GM21723 (cell line): ENCODE results near the gene ABCC12.
A peak's percentile ranks its signal among the peaks of the same experiment; 100 is the strongest.
"Not testable (repeated sequence)": the region's sequence is repeated elsewhere in the genome, so short reads cannot be mapped to it uniquely, and the experiment has no call there.

Source experiments
- ATAC-seq: cut with Tn5 transposase; IDR thresholded peaks from one replicate; pipeline ENCODE4 v1.9.1; 2021; ENCODE audit warnings: mild to moderate bottlenecking, moderate library complexity; ENCODE audit not compliant: unreplicated experiment

ABCC12 gene

DNA sequence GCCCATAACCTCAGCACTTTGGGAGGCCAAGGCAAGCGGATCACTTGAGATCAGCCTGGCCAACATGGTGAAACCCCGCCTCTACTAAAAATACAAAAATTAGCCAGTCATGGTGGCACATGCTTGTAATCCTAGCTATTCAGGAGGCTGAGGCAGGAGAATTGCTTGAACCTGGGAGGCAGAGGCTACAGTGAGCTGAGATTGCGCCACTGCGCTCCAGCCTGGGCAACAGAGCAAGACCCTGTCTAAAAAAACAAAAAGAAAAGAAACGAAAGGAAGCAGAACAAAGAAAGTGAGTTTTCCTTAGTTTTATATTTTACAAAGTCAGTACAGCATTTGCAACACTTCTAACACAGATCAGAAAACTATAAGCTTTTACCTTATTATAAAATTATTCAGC lies 10.8 kb upstream of the ABCC12 start:
- ATAC-seq, result not testable (repeated sequence)

DNA sequence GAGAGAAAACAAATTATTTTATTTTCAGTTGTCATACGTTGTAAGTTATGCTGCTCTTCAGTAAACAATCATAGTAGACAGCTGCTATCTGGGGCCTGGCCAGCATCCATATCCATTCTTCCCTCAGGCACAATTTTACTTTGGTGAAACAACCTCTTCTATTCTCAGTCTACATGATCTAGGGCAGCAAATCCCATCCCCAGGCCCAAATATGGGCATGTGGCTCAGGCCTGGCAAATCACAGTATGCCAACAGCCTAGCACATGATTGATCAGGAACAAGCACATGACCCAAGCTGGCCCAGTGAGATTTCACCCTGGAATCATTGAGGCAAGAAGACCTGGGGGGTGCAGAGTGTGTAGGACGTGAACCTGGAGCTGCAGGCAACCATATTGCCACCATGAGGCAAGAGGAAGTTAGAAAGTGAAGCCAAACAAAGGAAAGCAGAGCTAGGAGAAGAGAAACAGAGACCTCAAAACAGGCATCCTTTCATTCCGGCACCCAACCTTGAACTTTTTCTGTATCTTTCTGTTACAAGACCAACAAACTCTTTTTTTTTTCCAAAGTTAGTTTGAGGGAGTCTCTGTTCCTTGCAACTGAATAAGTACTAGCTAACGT lies 10.3 kb upstream of the ABCC12 start:
- no peak for ATAC-seq

GRCh38 chr16:48164907-48165715 lies 9.3 kb upstream of the ABCC12 start:
- ATAC-seq, result peak; percentile 82

- no peak for ATAC-seq
Measured at GRCh38 chr16:48162839-48163410, 7.1 kb upstream of the ABCC12 start.

- no peak for ATAC-seq
Measured at GRCh38 chr16:48161906-48162305, 6.1 kb upstream of the ABCC12 start.

DNA sequence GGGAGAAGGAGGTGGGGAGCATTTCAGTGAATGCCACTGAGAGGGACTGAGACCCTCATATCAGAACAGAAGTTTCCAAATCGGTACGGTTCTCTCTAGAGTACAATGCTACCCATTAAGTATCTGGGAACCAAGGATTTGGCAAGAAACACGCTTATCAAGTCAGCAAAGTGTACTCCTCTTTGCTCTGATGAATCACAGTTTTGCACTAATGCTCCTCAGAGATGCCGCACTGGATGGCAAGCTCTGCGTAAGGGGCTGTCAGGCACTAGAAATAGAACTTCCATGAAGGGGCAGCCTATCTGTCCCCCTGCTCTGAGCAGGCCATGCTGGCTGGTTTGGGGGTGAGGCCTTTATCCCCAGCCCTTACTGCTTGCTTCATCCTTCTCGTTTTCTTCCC lies 4.8 kb upstream of the ABCC12 start:
- no peak for ATAC-seq

DNA sequence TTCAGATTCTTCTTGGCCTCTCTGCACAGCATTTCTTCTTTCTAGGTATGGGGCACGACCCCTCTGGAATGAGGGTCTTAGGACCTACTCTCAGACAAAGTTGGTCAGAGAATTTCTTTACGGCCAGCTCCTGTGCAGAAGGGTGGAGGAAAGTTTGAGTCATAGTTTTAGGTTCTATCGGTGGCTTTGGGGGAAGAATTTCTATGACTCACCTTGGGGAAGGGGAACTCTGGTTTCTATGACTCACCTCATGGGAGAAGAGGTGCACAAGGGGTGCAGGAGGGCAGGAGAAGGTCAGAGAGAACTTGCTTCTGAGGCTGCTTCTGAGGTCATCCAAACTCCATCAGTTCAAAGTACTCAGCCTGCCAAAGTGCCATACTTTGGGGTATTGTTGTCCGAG lies 2.5 kb upstream of the ABCC12 start:
- ATAC-seq, result peak; percentile 73

DNA sequence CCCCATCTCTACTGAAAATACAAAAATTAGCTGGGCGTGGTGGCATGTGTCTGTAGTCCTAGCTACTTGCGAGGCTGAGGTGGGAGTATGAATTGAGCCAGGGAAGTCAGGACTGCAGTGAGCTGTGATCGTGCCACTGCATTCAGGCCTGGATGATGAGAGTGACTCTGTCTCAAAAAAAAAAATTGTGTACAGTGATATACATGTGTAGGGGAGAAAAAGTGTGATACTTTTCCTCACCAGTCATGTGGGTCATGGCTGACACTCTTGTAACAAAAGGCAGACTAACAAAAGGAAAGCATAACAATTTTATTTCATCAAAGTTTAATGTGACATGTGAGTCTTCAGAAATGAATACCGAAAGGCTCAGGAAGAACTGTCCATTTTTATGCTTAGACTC lies 2.0 kb upstream of the ABCC12 start:
- ATAC-seq, result peak; percentile 31

- no peak for ATAC-seq
Measured at GRCh38 chr16:48157302-48157701, 1.5 kb upstream of the ABCC12 start.

- no peak for ATAC-seq
Measured at GRCh38 chr16:48156790-48157209, 1.0 kb upstream of the ABCC12 start.

GRCh38 chr16:48153774-48154173 lies 2.0 kb downstream of the ABCC12 start:
- no peak for ATAC-seq

DNA sequence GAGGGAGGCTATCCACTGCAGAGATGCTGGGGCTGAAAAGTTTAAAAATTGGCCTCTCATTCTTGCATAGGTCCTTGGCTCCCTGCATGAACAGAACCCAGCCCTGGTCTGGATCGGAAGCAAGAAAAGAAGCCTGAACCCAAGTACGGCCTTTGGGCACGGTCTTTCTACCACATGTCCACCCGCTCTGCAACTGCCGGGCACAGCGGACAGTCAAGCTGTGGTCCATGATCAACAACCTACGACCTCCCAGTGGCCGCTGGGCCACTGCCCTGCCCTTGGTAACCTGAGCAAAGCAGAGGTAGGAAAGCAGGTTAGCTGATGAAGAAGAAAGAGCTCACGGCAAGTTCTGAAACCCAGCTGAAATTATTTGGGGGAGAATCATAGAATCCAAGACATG lies 3.6 kb downstream of the ABCC12 start:
- no peak for ATAC-seq

GRCh38 chr16:48150707-48151106 lies 5.1 kb downstream of the ABCC12 start:
- ATAC-seq, result no peak

- ATAC-seq, result no peak
Measured at GRCh38 chr16:48146710-48147109, 9.1 kb downstream of the ABCC12 start.

- no peak for ATAC-seq
Measured at GRCh38 chr16:48146131-48146530, 9.7 kb downstream of the ABCC12 start.

- ATAC-seq, result no peak
Measured at GRCh38 chr16:48143812-48144368, 11.9 kb downstream of the ABCC12 start.

DNA sequence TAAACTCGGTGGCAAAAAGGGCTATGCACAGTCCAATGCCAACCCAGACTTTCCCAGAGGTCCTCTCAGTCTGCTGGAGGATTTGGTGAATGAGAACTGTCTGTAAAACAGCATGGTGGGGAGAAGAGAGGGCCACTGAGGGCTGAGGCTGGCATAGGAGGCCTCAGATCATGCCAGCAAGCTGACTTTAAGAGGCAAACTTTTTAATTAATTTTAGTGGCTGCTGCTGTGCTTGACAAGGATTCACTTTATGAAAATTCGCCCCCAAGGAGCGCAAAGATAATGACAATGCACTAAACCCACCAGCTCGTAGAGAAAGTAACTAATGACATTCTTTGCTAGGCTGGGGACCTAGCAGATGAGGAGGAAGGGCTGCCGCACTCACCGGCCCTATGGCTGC lies 15.0 kb downstream of the ABCC12 start:
- ATAC-seq, result no peak

GRCh38 chr16:48139517-48139916 lies 16.3 kb downstream of the ABCC12 start:
- no peak for ATAC-seq

GRCh38 chr16:48138543-48138942 lies 17.2 kb downstream of the ABCC12 start:
- no peak for ATAC-seq

DNA sequence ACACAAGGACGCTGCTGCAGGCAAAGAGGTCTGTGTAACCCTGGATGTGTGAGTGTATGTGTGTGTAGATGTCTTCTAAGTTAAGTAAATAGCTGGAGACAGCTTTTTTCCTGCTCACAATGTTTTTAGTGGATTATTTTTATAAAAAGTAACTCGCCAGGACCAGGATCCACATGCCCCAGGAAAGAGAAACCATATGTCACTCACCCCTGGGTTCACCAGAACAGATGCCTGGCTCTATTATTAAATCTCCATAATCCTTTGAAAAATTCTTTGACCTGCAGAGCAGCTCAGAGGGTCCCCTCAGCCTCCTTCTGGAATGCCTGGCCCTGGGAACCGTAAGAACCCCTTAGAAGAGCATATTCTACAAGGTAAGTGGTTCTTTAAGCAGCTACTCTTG lies 18.0 kb downstream of the ABCC12 start:
- ATAC-seq, result no peak

- ATAC-seq, result no peak
Measured at GRCh38 chr16:48136547-48137360, 19.0 kb downstream of the ABCC12 start.
